Measurements from ENCODE around the gene ATF5. TPM values are rescaled to one million over a fixed set of nuclear protein-coding genes. Genes with fewer than 3 reads are reported as not detected.

The ATF5 gene
- total RNA-seq, 1 experiment from 2014 or later = 64.0 TPM

DNA sequence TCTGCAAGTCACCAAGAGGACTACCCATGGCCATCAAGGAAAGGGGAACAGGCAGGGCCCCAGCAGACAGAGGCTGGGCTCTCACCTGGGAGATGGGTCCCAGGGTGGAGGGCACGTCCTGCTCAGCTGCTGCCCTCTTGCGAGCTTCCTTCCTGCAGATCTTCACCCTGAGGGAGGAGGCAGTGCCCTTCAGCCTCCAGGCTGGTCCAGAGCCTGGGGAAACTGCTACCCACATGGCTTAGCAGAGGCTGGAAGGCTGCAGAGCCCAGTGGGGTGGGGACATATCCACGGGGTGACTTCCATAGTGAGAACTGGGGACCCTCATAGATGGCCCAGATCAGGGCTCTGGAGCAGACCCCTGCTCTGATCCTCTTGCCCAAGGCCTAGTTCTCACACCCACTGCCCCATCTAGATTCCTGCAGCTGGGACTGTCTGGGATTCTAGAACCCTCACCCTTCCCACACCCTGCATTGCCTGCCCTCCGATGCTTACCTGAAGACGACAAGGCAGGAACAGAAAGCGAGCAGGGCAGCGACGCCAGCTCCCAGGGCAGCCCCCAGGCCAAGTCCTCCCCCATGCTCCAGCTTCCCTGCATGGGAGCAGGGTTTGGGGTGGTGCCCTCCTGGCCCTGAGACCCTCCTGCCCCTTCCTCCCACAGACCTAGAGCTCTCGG lies 22.9 kb downstream of the ATF5 start:
- Mint-ChIP-seq H3K27me3 (ENCODE audit: insufficient read depth, unreplicated experiment) (peaks cover 2% of the 10 kb centered on the region), H3K9me3 (ENCODE audit: unreplicated experiment) (no peaks in the 10 kb centered on the region), H3K36me3 (ENCODE audit: insufficient read depth, unreplicated experiment) (no peaks in the 10 kb centered on the region), H3K27ac (ENCODE audit: unreplicated experiment) (no peak overlapping the region), H3K4me3 (ENCODE audit: unreplicated experiment) (no peak overlapping the region), H3K4me1 (ENCODE audit: low read depth, unreplicated experiment) (no peaks in the 10 kb centered on the region)
- H3K36me3 ChIP-seq (ENCODE audit: control insufficient read depth, insufficient read depth, low read length) = no peaks in the 10 kb centered on the region
- ChIA-PET CTCF (no interaction called here), POLR2A (interaction anchor here (0.6 kb wide), 1 partner anchor 22 kb away, joined by 4 read pairs; no protein-coding TSS in a partner anchor)
- H3K27me3 ChIP-seq (replicated peaks; ENCODE audit: control insufficient read depth, insufficient read depth, low read length) = no peaks in the 10 kb centered on the region
- no peaks in the 10 kb centered on the region for H3K9me3 ChIP-seq
- H3K4me1 ChIP-seq = 0 out of 2 replicates have a peak, but pooled peaks cover 4% of the 10 kb centered on the region
- no peak for TF ChIP-seq CTCF (IDR thresholded peaks at IDR 0.05; ENCODE audit: insufficient read depth in 1 of 2, low read depth in 1 of 2, low read length in 1 of 2, severe bottlenecking in 1 of 2, unreplicated experiment in 1 of 2)
- intact Hi-C loops (cut with micrococcal nuclease; ENCODE audit: unreplicated experiment) = no loop called here
- no TSS peak for BruUV-seq (replicated peaks)
- no peak overlapping the region for H3K4me3 ChIP-seq (ENCODE audit: low read depth, low read length)
- DNase-seq = no peak

- no peaks in the 10 kb centered on the region for H3K27me3 ChIP-seq (replicated peaks; ENCODE audit: control insufficient read depth, insufficient read depth, low read length)
- no peaks in the 10 kb centered on the region for H3K9me3 ChIP-seq
- POLR2A ChIA-PET = interaction anchor here (0.6 kb wide), 1 partner anchor 23 kb away, joined by 4 read pairs; no protein-coding TSS in a partner anchor
- H3K27ac Mint-ChIP-seq (ENCODE audit: unreplicated experiment) = no peak overlapping the region
- no peaks in the 10 kb centered on the region for H3K36me3 Mint-ChIP-seq (ENCODE audit: insufficient read depth, unreplicated experiment)
- no peaks in the 10 kb centered on the region for H3K9me3 Mint-ChIP-seq (ENCODE audit: unreplicated experiment)
- no peak overlapping the region for H3K4me3 ChIP-seq (ENCODE audit: low read depth, low read length)
- no peak for DNase-seq
- H3K36me3 ChIP-seq (ENCODE audit: control insufficient read depth, insufficient read depth, low read length) = no peaks in the 10 kb centered on the region
- peaks cover 2% of the 10 kb centered on the region for H3K27me3 Mint-ChIP-seq (ENCODE audit: insufficient read depth, unreplicated experiment)
- BruUV-seq (replicated peaks) = no TSS peak
- TF ChIP-seq CTCF (IDR thresholded peaks at IDR 0.05; ENCODE audit: insufficient read depth in 1 of 2, low read depth in 1 of 2, low read length in 1 of 2, severe bottlenecking in 1 of 2, unreplicated experiment in 1 of 2) = no peak
- CTCF ChIA-PET = no interaction called here
- no peak overlapping the region for H3K4me3 Mint-ChIP-seq (ENCODE audit: unreplicated experiment)
- intact Hi-C loops (cut with micrococcal nuclease; ENCODE audit: unreplicated experiment) = no loop called here
- H3K4me1 ChIP-seq = 0 out of 2 replicates have a peak, but pooled peaks cover 4% of the 10 kb centered on the region
- H3K4me1 Mint-ChIP-seq (ENCODE audit: low read depth, unreplicated experiment) = no peaks in the 10 kb centered on the region
These were observed 23.5 kb downstream of the ATF5 start for GRCh38 chr19:49952479-49952836.

GRCh38 chr19:49952906-49953305 lies 23.9 kb downstream of the ATF5 start:
- Mint-ChIP-seq H3K4me1 (ENCODE audit: low read depth, unreplicated experiment) (no peaks in the 10 kb centered on the region), H3K36me3 (ENCODE audit: insufficient read depth, unreplicated experiment) (no peaks in the 10 kb centered on the region), H3K27ac (ENCODE audit: unreplicated experiment) (no peak overlapping the region), H3K9me3 (ENCODE audit: unreplicated experiment) (no peaks in the 10 kb centered on the region), H3K4me3 (ENCODE audit: unreplicated experiment) (no peak overlapping the region), H3K27me3 (ENCODE audit: insufficient read depth, unreplicated experiment) (no peaks in the 10 kb centered on the region)
- CTCF ChIA-PET = interaction anchor here (0.6 kb wide), 1 partner anchor 1307 kb away, joined by 4 read pairs; no protein-coding TSS in a partner anchor
- no peak for TF ChIP-seq CTCF (IDR thresholded peaks at IDR 0.05; ENCODE audit: insufficient read depth in 1 of 2, low read depth in 1 of 2, low read length in 1 of 2, severe bottlenecking in 1 of 2, unreplicated experiment in 1 of 2)
- H3K27me3 ChIP-seq (replicated peaks; ENCODE audit: control insufficient read depth, insufficient read depth, low read length) = no peaks in the 10 kb centered on the region
- no peak overlapping the region for H3K4me3 ChIP-seq (ENCODE audit: low read depth, low read length)
- no TSS peak for BruUV-seq (replicated peaks)
- no peaks in the 10 kb centered on the region for H3K36me3 ChIP-seq (ENCODE audit: control insufficient read depth, insufficient read depth, low read length)
- POLR2A ChIA-PET = interaction anchor here (0.5 to 0.6 kb wide), 2 partner anchors 23 to 330 kb away, joined by 4 to 5 read pairs; no protein-coding TSS in a partner anchor
- no peaks in the 10 kb centered on the region for H3K9me3 ChIP-seq
- H3K4me1 ChIP-seq = 0 out of 2 replicates have a peak, but pooled peaks cover 4% of the 10 kb centered on the region
- DNase-seq = no peak
- intact Hi-C loops (cut with micrococcal nuclease; ENCODE audit: unreplicated experiment) = no loop called here

Measured in Caco-2 (cell line).